ENCODE data around the gene GALNT15.

Gene GALNT15, protein sequence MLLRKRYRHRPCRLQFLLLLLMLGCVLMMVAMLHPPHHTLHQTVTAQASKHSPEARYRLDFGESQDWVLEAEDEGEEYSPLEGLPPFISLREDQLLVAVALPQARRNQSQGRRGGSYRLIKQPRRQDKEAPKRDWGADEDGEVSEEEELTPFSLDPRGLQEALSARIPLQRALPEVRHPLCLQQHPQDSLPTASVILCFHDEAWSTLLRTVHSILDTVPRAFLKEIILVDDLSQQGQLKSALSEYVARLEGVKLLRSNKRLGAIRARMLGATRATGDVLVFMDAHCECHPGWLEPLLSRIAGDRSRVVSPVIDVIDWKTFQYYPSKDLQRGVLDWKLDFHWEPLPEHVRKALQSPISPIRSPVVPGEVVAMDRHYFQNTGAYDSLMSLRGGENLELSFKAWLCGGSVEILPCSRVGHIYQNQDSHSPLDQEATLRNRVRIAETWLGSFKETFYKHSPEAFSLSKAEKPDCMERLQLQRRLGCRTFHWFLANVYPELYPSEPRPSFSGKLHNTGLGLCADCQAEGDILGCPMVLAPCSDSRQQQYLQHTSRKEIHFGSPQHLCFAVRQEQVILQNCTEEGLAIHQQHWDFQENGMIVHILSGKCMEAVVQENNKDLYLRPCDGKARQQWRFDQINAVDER

DNA sequence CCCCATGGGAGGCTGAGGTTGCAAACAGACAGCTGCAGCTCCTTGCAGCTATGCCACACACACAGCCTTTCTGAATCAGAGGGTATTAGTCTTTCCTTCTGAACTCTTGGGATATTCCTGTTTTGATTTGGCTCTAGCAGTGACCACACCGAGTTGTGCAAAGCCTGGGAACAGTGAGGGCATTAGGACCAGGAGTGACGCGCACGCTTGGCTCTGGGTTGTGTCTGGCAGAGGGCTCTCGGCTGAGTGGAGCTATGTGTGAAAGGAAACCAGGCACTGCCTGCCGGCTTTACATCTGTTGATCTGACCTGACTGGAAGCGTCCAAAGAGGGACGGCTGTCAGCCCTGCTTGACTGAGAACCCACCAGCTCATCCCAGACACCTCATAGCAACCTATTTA lies at the start of gene GALNT15:
Gene GALNT15, plus strand, starts transcription at position 292 of the 400 bp plus-strand sequence. CDS start 472 bp downstream, outside the sequence.
- DNase-seq, result no peak

DNA sequence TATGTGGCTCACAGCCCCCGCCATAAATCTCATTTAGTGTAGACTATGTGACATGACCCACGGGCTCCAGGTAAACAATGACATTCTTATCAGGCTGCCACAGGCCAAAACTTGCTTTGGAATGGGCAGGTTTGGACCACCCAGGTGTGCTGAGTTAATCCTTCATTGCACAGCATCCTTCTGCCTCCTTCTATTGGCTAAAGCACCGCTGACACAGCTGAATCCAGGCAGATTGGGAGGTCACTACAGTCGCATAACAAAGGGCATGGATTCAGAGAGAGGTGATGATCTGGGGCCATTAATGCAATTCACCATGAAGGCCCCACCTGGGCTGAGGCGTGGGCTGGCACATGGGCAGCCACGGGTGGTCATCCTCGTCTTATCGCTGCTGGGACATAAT lies 47.8 kb upstream of the GALNT15 start:
- no peak for DNase-seq

DNA sequence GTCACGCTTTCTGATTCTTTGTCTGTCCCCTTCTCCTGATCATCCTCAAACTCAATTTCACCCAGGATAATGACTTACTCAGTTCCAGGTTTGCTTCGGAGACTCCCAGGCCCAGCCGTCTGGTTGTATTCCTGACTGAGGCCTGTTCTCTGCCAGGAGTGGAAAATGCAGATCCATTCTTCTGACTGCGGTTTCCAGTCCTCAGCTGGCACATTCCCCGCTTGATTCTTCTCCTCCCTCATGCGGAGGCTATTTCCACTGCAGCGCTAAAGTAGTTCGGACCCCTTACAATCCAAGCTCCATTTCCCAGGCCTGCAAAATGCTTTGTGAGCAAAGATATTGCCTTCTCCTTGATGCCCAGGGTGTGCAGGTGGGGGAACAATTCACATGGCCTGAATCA lies 47.2 kb upstream of the GALNT15 start:
- no peak for DNase-seq

DNA sequence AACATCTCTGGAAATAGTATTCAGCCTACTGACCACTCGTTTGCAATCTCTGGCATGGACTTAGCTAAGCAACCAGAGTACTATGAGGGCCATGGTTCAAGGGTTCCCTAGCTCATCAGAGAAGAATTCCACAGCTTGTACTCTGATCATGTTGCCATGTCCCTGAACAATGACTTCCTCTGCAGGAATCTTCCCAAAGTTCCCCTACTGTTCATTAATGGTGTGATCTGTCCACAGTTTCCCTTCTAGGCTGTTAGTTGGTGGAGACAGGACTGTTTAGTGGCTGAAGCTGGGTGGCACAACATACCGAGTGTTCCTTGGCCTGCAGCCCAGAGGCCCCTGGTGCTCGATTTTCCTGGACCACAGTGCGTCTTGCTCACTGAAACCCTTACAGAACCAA lies 44.4 kb upstream of the GALNT15 start:
- no peak for DNase-seq

DNA sequence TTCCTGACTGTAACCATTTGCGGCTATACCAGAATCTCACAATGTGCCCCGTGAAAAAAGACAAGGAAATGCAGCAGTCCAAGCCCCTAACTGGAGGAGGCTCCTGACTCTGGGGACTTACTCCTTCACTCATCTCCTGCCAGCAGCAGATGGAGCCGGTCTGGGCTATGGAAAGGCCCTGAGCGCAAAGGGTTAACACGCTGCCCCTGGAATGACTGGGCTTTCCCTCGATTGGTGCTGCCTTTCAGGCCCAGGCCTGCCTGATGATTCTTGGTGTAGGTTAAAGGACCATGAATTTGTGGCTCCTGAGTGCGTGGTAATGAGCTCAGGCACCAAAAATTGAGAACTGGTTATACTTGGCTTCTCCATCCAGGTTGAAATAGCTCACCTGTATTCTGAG lies 42.3 kb upstream of the GALNT15 start:
- DNase-seq, result no peak

DNA sequence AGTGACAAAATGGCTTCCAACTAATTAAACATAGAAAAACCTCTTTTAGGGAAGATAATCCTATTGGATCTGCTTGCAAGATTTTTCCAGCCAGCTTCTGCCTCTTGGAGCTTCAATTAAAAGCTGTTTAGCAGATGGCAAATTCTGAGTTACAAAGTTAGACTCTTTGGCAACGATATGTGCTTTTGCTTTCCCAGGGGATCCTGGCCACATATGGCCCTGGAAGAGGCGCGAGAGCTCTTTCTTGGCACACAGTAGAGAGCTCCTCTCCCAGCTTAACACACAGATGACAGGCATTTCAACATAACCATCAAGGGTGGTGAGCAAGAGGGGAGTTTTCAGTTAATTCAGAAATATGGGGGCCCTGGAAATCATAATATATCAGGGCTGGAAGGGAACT lies 41.6 kb upstream of the GALNT15 start:
- no peak for DNase-seq

DNA sequence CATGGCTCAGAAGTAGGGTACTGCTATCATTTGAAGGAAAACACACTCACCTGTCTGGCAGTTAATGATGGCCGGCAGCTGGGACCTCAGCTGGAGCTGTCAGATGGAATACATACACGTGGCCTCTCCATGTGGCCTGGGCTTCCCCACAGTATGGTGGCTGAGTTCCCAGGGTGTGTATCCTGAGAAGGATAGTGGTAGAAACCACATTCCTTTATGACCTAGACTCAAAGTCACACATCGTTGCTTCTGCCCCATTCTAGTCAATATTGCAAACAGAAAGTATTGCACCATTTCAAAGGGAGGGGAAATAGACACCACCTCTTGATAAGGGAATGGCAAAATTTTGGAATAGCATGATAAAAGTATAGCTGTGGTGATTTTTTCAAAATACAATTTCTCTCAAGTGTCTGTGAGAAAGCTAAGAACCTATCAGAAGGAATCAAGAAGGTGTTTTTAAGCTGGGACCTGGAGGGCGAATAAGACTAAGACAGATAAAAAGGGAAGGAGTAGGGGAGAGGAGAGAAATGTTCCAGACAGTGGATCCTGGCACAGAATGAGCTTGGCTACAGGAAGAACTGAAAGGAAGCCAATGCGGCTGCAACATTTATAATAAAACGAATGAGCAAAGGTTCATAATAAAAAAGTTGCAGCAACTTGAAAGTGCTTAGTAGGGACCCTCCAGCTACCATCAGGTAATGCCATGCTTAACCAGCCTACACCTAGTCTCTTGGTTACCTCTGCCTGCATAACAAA lies 40.1 kb upstream of the GALNT15 start:
- DNase-seq, result no peak

DNA sequence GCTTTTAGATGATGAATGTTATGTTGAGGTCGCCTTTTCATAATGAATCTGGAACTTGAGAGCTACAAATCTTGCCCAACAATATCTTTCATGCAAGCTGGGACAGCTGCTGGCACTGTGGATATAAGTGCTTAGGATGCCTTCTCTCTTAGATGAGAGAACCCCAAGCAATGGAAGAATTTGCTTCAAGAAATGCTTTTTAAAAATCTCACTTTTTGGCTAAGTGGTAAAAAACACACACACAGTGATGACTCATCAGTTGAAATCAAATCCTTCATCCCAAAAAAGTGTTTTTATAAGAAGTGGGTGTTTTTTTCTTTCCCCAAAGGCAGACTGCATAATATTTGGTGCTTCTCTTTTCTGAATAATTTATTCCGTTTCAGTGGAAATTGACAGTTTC lies 38.4 kb upstream of the GALNT15 start:
- no peak for DNase-seq

DNA sequence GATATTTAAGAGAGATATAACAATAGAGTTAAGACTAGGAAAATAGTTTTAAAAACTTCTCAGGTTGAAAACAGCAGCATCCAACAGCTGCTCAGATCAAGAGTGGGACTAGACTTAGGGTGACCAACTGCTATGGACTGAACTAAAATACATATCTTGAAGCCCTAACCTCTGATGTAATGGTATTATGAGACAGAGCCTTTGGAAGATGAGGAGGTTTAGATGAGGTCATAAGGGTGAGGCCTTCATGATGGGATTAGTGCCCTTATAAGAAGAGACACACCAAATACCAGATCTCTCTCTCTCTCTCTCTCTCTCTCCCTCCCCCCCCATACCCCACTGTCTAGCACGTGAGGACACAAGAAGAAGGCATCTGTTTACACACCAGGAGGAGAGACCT lies 37.4 kb upstream of the GALNT15 start:
- no peak for DNase-seq

DNA sequence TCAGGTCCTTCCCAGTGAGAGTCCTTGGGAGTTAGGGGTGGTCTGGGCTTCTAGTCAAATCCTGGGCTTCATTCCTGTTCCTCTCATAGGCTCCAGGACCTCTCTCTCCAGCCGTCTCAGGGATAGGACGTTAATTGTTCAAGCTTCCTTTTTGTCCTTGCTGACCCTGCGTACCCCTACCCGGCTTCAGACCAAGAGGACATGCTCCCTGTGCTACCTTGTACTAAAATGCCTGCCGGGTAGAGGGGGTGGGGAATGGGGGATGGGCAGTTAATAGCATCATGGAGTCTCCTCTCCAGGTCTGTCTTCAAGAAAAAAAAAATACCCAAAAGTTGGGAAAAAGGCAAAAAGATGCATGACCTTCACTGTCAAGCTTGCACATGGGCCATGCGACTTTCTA lies 36.5 kb upstream of the GALNT15 start:
- DNase-seq, result no peak

DNA sequence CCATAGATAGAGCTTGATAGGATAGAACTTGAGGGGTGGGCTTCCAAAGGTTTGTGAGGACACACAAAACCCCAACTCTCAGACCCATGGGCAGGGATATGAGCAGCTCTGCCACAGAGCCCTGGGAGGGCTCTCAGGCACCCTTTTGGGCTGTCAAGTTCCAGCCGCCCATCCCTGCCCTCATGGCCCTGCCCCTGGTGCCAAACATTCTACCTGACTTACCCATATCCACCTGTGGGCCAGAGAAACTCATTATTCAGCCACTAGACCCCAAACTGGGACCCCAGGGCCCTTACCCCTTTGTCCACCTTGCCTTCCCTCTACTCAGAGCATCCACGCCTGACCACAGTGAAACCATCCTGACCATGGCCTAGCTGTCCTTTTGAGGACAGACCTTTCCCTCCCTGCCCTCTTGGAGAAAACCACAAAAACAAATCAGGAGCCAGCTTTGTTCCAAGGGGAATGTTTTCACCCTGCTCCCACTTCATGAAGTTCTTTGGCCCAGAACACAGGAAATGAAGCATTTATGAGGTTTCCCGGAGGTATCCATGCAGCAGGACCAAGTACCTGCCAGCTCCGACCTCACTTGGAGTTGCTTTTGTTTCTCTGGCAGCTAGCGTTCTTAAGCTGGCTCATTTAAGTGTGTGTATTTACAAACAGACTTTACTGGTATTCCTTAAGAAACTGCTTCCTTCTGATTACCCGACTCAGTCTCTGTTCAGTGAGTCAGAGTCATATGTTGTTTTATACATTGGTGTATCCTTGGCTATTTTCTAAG lies 34.2 kb upstream of the GALNT15 start:
- DNase-seq, result no peak

DNA sequence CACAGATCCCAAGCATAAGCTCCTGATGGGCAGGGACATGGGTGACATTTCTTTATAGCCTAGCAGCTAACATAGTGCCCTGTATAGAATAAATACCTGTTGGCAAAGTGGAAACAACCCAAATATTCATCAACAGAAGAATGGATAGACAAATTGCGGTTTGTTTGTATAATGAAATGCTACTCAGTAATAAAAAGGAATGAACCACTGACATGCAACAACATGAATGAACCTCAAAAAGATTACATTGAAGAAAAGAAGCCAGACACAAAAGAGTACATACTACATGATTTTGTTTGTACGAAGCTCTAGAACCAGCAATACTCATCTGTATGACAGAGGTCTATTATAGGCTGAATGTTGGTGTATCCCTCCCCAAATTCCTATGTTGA lies 33.6 kb upstream of the GALNT15 start:
- no peak for DNase-seq

DNA sequence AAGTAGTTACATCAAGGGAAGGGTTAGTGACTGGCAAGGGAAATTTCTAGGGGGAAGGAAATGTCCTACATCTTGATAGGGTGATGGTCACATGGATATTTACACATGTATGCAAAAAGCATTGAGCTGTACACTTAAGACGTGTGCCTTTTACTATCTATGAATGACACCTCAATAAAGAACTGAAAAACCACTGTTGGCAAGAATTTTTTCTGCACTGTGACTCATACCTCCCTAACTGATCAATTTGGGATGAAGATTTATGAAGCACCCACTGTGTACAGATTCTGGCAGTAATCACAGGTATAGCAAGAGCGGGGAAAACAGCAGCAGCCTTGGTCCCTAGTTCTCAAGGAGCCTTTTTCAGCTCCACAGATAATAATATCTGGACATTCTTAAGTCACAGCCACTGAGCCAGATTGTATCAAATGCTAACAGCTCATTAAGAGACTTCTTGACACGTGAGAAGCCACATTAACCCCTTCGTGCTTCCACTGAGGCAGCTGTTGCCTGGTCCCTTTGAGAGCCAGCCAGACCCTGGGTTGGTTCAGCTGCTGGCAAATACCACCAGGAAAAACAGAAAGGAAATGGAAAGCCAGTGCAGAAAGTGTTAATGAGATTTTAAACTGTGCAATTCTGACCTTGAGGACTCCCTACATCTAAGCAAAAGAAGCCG lies 32.0 kb upstream of the GALNT15 start:
- DNase-seq, result no peak

DNA sequence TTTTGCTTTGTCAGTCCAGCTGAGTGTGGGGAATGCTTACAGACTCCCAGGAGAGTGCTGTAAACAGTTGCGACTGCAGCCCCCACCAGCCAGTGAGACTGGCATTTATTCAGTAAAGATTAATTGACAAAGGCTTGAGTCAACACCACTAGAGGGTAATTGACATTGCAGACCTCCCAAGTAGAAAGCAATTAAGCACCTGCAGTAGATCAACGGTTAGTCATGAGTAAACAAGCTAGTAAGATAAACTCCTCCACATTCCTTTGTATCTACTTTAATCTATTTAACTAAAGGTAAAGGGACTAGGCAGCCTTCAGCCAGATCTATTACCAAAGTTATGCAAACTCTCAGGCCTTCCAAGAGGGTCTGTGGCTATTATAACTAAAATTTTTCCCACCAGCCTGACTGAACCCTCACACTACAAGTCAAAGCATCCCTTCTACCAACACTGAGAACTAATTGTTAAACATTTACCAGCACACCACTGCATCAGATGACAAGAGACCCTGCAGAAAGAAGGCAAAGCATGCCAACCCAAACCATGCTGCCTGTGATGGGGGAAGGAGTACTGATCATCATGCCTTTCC lies 30.5 kb upstream of the GALNT15 start:
- DNase-seq, result no peak

DNA sequence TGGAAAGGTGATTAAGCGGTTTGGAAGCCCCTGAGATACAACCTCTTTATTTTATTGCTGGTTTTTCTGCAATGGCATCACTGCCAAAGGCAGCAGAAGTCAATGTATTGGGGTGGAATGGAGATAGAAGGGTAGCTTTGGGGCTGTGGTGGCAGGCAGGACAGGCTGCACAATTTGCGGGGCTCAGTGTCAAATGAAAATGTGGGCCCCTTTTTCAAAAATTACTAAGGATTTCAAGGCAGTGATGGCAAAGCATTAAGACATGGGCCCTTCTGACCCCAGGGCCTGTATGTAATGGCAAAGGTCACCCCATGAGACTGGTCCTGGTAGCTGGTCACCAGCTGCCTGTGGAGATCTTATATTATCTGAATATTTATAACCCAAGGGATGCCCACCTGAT lies 29.3 kb upstream of the GALNT15 start:
- no peak for DNase-seq

DNA sequence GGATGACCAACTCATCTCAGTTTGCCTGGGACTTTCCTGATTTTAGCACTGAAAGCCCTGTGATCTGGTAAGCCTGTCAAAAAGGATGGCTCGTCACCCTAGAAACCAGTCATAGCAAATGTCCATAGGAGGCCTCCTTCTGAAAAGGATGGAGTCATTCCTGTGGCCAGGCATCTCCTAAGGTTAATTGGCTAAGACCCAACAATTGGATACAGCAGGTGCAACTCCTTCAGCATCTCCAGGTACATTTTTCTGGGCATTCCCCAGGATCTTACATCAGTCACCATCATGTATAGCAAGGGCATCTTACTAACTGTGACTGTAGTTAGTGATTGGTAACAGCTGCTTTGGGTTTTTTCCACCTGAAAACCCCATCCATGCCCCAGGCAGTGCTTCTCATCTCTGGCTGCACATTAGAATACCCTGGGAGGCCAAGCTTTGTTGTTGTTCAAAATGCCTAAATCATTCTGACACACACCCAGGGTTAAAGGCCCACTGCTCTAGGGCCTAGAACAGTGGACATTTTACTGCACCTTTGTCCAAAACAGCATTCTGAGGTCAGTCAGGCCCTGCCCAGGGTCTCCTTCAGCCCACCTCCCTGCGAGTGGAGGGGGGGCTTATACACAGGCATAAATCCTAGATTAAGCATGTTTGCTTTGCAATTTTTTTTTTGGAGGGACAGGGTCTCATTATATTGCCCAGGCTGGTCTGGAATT lies 28.3 kb upstream of the GALNT15 start:
- DNase-seq, result no peak

DNA sequence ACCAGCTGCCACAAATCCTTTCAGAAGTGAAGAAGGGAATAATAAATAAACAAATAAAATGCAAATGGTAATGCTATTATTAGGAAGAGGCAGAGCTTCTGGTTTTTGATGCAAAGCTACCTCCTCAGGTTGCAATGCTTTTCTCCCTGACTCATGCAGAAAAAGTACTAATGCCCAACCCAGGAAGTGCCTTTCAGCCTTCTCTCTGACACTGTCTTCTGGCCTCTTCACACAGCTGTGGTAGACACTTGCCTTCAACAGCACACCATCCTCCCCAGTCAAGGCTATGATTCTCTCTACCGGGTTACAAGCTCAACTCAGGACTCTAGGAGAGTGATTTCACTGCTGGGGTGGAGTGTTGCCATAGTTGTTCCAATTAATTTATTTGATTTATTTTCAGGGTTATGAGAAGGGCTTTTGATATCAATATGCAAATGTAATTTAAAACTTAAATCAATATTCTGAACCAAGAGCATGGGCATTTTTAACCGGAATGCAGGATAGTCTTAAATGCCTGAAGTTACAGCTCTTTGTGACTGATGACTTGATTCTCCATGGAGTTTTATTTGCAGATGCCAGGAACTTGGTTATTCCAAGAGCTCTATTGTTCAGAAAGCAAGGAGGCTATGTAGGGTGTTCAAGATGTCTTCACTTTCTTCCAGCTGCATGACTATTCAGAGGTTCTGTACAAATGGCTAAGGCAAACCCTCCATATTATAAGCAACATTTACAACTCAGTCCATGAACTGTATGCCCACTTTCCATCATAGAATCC lies 27.1 kb upstream of the GALNT15 start:
- no peak for DNase-seq

DNA sequence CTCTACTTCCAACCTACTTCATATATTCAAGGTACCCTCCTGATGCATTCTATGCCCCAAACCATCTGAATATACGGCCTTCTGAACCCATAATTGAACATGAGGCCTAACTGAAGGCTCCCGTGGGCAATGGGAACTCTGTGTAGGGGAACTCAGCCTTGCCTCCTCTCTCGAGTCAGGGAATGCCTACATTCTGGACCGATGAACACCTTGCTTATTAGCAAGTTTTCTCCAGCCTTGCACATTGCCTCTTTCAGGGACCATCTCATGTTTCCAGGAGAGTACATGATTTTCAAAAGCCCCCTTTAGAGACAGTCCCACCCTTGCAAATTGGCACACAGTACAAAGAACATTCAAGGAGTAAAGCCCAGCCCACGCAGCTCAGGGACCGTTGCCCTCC lies 26.3 kb upstream of the GALNT15 start:
- no peak for DNase-seq

DNA sequence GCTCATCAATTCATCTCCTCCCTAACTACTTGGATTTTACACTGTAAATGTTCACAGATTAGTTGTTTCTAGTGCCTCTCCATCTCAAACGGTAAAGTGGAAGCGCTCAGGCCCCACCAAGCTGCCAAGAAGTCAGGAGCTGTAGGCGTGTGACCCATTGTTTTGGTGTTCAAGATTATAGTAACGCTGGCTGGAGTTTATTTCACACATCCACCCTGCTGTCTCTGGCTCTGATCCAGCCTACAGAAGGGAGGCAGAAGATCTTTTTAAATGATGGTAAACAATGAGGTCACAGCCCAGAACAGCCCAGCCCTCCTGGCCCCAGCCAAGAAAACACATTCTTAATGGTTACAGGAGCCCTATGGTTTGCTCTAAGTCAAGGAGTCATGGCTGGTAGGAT lies 25.7 kb upstream of the GALNT15 start:
- DNase-seq, result no peak

DNA sequence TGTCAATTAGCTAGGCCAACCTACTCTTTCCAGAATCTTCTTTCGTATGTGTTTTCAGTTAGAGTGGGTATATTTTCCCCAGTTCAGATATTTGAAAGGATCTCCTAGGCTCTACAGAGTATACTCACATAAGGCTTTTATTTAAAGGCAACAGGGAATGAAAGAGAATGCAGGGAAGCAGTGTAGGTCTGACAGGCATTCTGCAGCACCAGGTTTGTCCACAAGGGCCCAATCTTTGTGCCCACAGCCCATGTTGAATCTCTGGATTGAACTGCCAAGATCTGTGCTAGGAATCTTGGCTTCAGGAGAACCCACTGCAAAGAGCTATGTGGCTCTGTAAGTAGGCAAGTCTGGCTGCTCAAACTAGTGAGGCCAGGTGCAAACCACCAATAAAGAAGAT lies 24.2 kb upstream of the GALNT15 start:
- no peak for DNase-seq

DNA sequence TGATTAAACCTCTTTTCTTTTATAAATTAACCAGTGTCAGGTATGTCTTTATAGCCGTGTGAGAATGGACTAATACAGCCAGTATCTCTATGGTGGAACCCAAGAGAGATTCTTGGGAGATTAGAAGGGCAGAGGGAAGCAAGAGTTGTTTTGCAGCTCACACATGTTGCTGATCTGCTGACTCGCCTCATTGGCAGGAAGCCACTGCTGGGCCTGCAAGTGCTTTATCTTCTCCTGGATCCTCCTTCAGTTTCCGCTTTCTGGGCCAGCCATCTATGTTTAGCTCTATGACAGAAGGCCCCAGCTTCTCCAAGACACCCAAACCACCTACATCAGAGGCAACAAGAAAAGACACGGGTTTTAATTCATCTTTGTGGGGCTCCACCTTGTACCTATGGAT lies 23.4 kb upstream of the GALNT15 start:
- DNase-seq, result no peak
